SK-N-SH treated with all-trans-retinoic acid at 6 μM for 48 hours (cell line): ENCODE measurements around the gene TCF3.

Experiments
- ATAC-seq: fragments of 200-7000 bp; cut with Tn5 transposase; 3 replicates; pipeline ENCODE4 v1.9.1; 2020; ENCODE audit warnings: mild to moderate bottlenecking, moderate library complexity
- ARNTL ChIP-seq: fragments of 450-650 bp; formaldehyde crosslinking; IDR thresholded peaks from 2 replicates; pipeline ENCODE4 v1.5.0; 2020; ENCODE audit warnings: low read depth, mild to moderate bottlenecking, moderate library complexity, borderline replicate concordance
- BACH2 ChIP-seq: fragments of 250-450 bp; sonication (Bioruptor Pico); IDR thresholded peaks from 2 replicates; pipeline ENCODE4 v1.9.0; 2021; ENCODE audit warnings: mild to moderate bottlenecking, borderline replicate concordance
- CSDC2 ChIP-seq: fragments of 250-450 bp; sonication (Bioruptor Pico); IDR thresholded peaks from 2 replicates; pipeline ENCODE4 v1.5.0; 2020; ENCODE audit warnings: mild to moderate bottlenecking, moderate library complexity
- ESRRG ChIP-seq: fragments of 250-450 bp; sonication (Bioruptor Pico); IDR thresholded peaks from 2 replicates; pipeline ENCODE4 v1.6.1; 2021; ENCODE audit warnings: mild to moderate bottlenecking
- GLIS3 ChIP-seq: fragments of 250-450 bp; sonication (Bioruptor Pico); IDR thresholded peaks from 2 replicates; pipeline ENCODE4 v1.5.0; 2020; ENCODE audit warnings: mild to moderate bottlenecking, moderate library complexity
- ISL1 ChIP-seq: fragments of 250-450 bp; sonication (Bioruptor Pico); IDR thresholded peaks from 2 replicates; pipeline ENCODE4 v2.1.2; 2022; ENCODE audit warnings: mild to moderate bottlenecking, moderate library complexity
- OSR1 ChIP-seq: fragments of 250-450 bp; sonication (Bioruptor Pico); IDR thresholded peaks from 2 replicates; pipeline ENCODE4 v1.8.0; 2022; ENCODE audit warnings: moderate library complexity, mild to moderate bottlenecking, inconsistent platforms
- PPARA ChIP-seq: fragments of 250-450 bp; sonication (Bioruptor Pico); IDR thresholded peaks from 2 replicates; pipeline ENCODE4 v1.5.0; 2020; ENCODE audit warnings: mild to moderate bottlenecking, borderline replicate concordance
- RARB ChIP-seq: fragments of 250-450 bp; sonication (Bioruptor Pico); IDR thresholded peaks from 2 replicates; pipeline ENCODE4 v1.8.0; 2021; ENCODE audit warnings: mild to moderate bottlenecking, moderate library complexity
- SNAI2 ChIP-seq: fragments of 250-450 bp; sonication (Bioruptor Pico); IDR thresholded peaks from 2 replicates; pipeline ENCODE4 v1.5.0; 2020; ENCODE audit warnings: mild to moderate bottlenecking, moderate library complexity
- TCF4 ChIP-seq: fragments of 250-450 bp; sonication (Bioruptor Pico); IDR thresholded peaks from 2 replicates; pipeline ENCODE4 v1.8.0; 2021; ENCODE audit warnings: mild to moderate bottlenecking, moderate library complexity, borderline replicate concordance
- ZC3H10 ChIP-seq: fragments of 250-450 bp; sonication (Bioruptor Pico); IDR thresholded peaks from 2 replicates; pipeline ENCODE4 v1.5.1; 2021; ENCODE audit warnings: mild to moderate bottlenecking, moderate library complexity
- ZFP3 ChIP-seq: fragments of 250-450 bp; sonication (Bioruptor Pico); IDR thresholded peaks from 2 replicates; pipeline ENCODE4 v1.5.0; 2020; ENCODE audit warnings: mild to moderate bottlenecking, moderate library complexity
- ZFP30 ChIP-seq: fragments of 450-650 bp; formaldehyde crosslinking; IDR thresholded peaks from 2 replicates; pipeline ENCODE4 v1.5.0; 2022; ENCODE audit warnings: mild to moderate bottlenecking, moderate library complexity
- ZNF565 ChIP-seq: fragments of 450-650 bp; formaldehyde crosslinking; conservative IDR thresholded peaks from 2 replicates; pipeline ENCODE4 v1.5.0; 2020; ENCODE audit warnings: low read depth, mild to moderate bottlenecking, moderate library complexity
- ZNF8 ChIP-seq: fragments of 450-650 bp; formaldehyde crosslinking; IDR thresholded peaks from 2 replicates; pipeline ENCODE4 v1.5.0; 2020; ENCODE audit warnings: mild to moderate bottlenecking, moderate library complexity
- TF ChIP-seq, protein P1 (sequence below): fragments of 250-450 bp; sonication (Bioruptor Pico); IDR thresholded peaks from 2 replicates; pipeline ENCODE4 v1.5.1; 2020; ENCODE audit warnings: low read depth, mild to moderate bottlenecking, moderate library complexity
- TF ChIP-seq, protein P2 (sequence below): fragments of 250-450 bp; sonication (Bioruptor Pico); IDR thresholded peaks from 2 replicates; pipeline ENCODE4 v1.5.1; 2021; ENCODE audit warnings: mild to moderate bottlenecking, moderate library complexity
- TF ChIP-seq, protein P3 (sequence below): fragments of 250-450 bp; sonication (Bioruptor Pico); IDR thresholded peaks from 2 replicates; pipeline ENCODE4 v1.8.0; 2020; ENCODE audit warnings: mild to moderate bottlenecking, moderate library complexity, borderline replicate concordance
- TF ChIP-seq, protein P4 (sequence below): fragments of 250-450 bp; sonication (Bioruptor Pico); IDR thresholded peaks from 2 replicates; pipeline ENCODE4 v1.8.0; 2021; ENCODE audit warnings: low read depth, mild to moderate bottlenecking, moderate library complexity, borderline replicate concordance

TCF3 gene

DNA sequence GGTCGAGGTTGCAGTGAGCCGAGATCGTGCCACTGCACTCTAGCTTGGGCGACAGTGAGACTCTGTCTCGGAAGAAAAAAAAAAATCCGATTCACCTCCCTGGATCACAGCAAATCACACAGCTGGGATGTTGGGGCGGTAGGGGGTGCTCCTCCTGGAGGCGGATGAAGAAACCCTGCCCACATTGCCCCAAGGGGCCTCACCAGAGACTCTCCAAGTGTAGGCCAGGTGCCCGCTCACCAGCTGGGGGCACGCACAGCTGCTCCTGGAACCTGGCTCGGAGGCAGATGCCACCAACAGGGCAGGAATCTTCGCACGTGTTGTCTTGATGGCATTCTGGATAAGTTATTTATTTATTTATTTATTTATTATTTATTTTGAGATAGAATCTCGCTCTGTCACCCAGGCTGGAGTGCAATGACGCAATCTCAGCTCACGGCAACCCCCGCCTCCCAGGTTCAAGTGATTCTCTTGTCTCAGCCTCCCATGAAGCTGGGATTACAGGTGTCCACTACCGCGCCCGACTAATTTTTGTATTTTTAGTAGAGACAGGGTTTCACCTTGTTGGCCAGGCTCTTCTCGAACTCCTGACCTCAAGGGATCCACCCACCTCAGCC lies 50.2 kb downstream of the TCF3 start (continued):
- TF ChIP-seq SNAI2 (CRISPR knock-in tag): no peak
- TF ChIP-seq BACH2 (CRISPR knock-in tag): no peak
- TF ChIP-seq, protein P1, sequence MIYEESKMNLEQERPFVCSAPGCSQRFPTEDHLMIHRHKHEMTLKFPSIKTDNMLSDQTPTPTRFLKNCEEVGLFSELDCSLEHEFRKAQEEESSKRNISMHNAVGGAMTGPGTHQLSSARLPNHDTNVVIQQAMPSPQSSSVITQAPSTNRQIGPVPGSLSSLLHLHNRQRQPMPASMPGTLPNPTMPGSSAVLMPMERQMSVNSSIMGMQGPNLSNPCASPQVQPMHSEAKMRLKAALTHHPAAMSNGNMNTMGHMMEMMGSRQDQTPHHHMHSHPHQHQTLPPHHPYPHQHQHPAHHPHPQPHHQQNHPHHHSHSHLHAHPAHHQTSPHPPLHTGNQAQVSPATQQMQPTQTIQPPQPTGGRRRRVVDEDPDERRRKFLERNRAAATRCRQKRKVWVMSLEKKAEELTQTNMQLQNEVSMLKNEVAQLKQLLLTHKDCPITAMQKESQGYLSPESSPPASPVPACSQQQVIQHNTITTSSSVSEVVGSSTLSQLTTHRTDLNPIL (CRISPR knock-in tag): no peak

DNA sequence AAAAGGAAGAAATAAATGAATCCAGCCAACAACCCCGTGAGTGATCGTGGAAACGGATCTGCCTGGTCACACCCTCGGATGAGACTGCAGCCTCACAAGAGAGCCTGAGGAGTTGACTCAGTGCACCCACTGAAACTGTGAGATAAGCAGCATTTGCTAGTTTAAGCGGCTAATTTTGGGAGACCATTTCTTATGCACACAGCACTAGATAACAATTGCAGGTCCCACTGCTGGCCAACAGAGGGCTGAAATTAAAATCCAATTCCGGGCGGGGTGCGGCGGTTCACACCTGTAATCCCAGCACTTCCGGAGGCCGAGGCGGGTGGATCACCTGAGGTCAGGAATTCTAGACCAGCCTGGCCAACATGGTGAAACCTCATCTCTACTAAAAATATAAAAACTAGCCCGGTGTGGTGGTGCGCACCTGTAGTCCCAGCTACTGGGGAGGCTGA lies 50.8 kb downstream of the TCF3 start:
- TF ChIP-seq ZNF8 (CRISPR knock-in tag) (no peak), ZFP3 (CRISPR knock-in tag) (no peak), OSR1 (CRISPR knock-in tag) (no peak), ESRRG (no peak), SNAI2 (CRISPR knock-in tag) (no peak), GLIS3 (CRISPR knock-in tag) (no peak), PPARA (no peak), ARNTL (no peak), RARB (CRISPR knock-in tag) (no peak), ZFP30 (CRISPR knock-in tag) (no peak)
- TF ChIP-seq, protein P2, sequence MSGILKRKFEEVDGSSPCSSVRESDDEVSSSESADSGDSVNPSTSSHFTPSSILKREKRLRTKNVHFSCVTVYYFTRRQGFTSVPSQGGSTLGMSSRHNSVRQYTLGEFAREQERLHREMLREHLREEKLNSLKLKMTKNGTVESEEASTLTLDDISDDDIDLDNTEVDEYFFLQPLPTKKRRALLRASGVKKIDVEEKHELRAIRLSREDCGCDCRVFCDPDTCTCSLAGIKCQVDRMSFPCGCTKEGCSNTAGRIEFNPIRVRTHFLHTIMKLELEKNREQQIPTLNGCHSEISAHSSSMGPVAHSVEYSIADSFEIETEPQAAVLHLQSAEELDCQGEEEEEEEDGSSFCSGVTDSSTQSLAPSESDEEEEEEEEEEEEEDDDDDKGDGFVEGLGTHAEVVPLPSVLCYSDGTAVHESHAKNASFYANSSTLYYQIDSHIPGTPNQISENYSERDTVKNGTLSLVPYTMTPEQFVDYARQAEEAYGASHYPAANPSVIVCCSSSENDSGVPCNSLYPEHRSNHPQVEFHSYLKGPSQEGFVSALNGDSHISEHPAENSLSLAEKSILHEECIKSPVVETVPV (CRISPR knock-in tag): no peak
- TF ChIP-seq, protein P1 (CRISPR knock-in tag): no peak
- no peak for ATAC-seq

DNA sequence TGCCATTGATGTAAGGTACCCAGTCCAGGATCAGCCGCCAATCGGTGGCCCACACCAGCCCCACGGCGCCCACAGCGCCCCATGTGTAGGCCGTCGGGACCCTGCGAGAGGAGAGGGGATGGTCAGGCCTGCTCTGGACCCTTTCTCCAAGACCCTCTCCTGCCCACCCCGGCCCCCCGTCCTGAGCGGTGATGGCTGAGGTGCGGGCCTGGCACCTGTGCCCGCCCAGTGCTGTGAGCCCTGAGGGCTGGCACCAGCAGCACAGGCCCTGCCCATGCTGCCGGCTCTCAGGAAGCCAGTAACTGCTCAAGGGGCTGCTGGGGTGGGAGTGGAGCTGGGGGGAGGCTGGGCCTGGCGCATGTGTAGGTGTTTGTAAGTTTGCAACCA lies 53.0 kb downstream of the TCF3 start:
- no peak for TF ChIP-seq BACH2 (CRISPR knock-in tag)
- no peak for TF ChIP-seq ZFP30 (CRISPR knock-in tag)
- no peak for TF ChIP-seq ESRRG
- ATAC-seq: no peak

DNA sequence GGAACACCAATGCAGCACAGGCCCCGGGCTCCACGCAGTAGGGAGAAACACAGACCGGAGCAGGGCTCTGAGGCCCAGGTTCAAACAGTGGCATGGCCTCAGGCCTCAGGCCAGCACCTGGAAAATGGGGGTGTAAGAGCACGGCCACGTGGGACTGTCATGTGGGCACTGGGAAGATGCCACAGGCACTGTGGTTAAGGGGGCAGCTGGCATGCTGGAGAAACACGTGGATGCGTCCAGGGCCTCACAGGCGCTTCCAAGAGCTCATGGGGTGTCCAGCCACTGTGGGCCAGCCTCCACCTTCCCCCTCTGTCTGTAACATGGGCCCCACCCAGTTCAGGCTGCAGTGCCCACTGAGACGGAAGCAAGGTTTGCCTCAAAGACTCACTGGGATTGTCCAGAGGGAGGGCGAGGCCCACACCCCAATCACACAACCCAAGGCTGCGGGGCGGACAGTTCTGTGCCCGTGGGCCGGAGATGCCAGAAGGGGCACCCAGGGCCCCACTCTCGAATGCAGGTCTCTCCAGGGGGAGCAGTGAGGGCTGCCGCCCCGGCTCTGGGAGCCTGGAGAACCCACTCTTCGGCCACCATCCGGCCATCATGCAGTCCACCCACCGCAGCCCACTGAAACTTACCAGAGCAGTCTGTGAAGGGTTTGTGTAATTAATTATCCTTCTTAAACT lies 53.5 kb downstream of the TCF3 start:
- TF ChIP-seq, protein P3, sequence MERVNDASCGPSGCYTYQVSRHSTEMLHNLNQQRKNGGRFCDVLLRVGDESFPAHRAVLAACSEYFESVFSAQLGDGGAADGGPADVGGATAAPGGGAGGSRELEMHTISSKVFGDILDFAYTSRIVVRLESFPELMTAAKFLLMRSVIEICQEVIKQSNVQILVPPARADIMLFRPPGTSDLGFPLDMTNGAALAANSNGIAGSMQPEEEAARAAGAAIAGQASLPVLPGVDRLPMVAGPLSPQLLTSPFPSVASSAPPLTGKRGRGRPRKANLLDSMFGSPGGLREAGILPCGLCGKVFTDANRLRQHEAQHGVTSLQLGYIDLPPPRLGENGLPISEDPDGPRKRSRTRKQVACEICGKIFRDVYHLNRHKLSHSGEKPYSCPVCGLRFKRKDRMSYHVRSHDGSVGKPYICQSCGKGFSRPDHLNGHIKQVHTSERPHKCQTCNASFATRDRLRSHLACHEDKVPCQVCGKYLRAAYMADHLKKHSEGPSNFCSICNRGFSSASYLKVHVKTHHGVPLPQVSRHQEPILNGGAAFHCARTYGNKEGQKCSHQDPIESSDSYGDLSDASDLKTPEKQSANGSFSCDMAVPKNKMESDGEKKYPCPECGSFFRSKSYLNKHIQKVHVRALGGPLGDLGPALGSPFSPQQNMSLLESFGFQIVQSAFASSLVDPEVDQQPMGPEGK (CRISPR knock-in tag): no peak
- TF ChIP-seq ARNTL (no peak), GLIS3 (CRISPR knock-in tag) (no peak), ZFP30 (CRISPR knock-in tag) (no peak), TCF4 (CRISPR knock-in tag) (no peak), ISL1 (CRISPR knock-in tag) (no peak), ZC3H10 (CRISPR knock-in tag) (no peak), BACH2 (CRISPR knock-in tag) (no peak), ZFP3 (CRISPR knock-in tag) (no peak), PPARA (no peak), RARB (CRISPR knock-in tag) (no peak), ZNF565 (CRISPR knock-in tag) (no peak), ZNF8 (CRISPR knock-in tag) (no peak), ESRRG (no peak), CSDC2 (no peak), OSR1 (CRISPR knock-in tag) (no peak)
- TF ChIP-seq, protein P4, sequence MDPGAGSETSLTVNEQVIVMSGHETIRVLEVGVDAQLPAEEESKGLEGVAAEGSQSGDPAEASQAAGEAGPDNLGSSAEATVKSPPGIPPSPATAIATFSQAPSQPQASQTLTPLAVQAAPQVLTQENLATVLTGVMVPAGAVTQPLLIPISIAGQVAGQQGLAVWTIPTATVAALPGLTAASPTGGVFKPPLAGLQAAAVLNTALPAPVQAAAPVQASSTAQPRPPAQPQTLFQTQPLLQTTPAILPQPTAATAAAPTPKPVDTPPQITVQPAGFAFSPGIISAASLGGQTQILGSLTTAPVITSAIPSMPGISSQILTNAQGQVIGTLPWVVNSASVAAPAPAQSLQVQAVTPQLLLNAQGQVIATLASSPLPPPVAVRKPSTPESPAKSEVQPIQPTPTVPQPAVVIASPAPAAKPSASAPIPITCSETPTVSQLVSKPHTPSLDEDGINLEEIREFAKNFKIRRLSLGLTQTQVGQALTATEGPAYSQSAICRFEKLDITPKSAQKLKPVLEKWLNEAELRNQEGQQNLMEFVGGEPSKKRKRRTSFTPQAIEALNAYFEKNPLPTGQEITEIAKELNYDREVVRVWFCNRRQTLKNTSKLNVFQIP (CRISPR knock-in tag): no peak
- TF ChIP-seq, protein P2 (CRISPR knock-in tag): no peak
- ATAC-seq: no peak
